ENCODE measurements around the gene RPS6KA4.

The RPS6KA4 gene

GRCh38 chr11:64349404-64349803 lies 9.6 kb upstream of the RPS6KA4 start:
- DNase-seq = no peak

DNA sequence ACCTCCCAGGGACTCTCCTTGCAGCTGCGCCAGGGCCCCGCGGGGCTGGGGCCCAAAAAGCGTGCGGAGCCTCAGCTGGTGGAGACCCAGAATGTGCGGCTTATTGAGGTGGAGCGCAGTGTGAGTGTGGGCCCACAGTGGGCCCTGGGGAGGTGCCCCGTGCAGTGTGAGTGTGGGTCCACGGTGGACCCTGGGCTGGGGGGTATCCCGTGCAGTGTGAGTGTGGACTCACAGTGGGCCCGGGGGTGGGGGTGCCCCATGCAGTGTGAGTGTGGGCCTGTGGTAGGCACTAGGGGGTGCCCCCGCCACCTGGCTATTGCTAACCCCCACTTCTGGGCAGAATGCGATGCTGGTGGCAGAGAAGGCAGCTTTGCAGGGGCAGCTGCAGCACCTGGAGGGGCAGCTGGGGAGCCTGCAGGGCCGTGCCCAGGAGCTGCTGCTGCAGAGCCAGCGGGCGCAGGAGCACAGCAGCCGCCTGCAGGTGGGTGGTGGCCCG lies 7.8 kb upstream of the RPS6KA4 start:
- no peak for DNase-seq

DNA sequence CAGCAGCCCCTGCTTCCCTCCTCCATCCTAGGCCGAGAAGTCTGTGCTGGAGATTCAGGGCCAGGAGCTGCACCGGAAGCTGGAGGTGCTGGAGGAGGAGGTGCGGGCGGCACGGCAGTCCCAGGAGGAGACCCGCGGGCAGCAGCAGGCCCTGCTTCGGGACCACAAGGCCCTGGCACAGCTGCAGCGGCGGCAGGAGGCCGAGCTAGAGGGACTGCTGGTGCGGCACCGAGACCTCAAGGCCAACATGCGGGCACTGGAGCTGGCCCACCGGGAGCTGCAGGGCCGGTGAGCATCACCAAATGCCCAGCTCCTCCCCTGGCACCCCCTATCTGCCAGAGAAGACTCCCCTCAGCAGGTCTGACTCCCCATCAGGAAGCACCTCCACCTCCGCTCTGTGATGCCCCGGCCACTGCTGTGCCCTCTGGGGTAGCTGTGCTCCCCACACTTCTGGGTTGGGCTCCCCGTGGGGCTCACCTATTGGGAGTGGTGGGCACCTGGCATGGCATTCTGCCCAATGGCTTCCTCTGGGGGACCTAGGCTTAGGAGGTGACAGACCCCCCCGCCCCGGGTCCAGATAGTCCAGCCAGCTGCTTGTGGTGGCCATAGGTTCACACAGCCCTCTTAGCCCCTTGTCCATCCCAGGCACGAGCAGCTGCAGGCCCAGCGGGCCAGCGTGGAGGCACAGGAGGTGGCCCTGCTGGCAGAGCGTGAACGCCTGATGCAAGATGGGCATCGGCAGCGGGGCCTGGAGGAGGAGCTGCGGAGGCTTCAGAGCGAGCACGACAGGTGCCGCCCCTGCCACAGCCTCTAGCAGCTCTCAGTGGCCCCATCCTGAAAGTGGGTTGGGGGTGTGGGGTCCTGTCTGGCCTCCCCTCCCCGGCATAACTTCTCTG lies 6.6 kb upstream of the RPS6KA4 start:
- no peak for DNase-seq

DNA sequence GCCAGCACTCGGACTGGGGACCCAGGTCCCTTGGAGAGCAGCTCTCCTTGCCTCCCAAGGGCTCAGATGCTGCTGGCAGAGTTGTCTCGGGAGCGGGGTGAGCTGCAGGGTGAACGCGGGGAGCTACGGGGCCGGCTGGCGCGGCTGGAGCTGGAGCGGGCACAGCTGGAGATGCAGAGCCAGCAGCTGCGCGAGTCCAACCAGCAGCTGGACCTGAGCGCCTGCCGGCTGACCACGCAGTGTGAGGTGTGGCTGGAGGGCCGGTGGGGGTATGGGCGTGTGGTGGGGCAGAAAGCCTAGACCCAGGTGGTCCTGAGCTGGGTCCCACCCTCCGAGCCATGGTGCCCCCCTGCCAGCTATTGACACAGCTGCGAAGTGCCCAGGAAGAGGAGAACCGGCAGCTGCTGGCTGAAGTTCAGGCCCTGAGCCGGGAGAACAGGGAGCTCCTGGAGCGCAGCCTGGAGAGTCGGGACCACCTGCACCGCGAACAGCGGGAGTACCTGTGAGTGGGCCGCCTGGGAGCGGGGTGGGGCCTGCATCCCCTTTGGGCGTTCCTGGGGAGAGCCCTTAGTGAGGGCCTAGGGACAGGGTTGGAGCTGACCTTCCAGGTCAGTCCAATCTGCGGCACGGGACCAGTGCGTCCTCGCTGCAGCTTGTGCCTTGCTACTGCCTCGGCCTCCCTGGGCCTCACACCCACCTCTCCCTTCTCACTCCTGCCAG lies 5.8 kb upstream of the RPS6KA4 start:
- DNase-seq = no peak

GRCh38 chr11:64353715-64354506 lies 5.1 kb upstream of the RPS6KA4 start:
- no peak for DNase-seq

DNA sequence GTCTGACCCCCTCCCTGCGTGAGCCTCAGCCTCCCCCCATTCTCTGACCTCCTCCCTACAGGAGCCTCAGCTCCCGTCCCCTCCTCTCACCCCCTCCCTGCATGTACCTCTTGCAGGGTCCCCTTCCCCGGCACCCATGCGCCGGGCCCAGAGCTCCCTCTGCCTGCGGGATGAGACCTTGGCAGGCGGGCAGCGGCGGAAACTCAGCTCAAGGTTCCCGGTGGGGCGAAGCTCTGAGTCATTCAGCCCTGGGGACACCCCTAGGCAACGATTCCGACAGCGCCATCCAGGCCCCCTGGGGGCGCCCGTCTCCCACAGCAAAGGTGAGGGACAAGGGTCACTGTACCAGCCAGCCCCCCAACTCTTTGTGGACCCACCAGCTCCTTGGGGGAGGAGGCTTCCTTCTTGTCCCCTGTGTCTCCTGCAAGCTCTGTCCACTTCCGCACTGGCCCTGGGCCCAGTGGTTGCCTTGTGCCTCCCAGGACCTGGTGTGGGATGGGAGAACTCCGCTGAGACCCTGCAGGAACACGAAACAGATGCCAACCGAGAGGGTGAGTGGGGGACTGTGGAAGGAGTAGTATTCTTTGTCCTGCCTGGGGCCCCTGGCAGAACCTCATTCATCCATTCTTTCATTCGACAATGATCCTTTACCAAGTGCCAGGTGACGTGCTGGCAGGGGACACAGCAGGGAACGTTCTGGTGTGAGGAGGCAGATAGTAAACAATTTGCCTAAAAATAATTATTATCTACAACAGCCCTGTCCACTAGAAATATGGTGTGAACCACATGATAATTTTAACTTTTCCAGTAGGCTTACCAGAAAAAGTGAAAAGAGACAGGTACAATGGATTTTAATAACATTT lies 3.7 kb upstream of the RPS6KA4 start:
- peak; percentile 82 for DNase-seq

DNA sequence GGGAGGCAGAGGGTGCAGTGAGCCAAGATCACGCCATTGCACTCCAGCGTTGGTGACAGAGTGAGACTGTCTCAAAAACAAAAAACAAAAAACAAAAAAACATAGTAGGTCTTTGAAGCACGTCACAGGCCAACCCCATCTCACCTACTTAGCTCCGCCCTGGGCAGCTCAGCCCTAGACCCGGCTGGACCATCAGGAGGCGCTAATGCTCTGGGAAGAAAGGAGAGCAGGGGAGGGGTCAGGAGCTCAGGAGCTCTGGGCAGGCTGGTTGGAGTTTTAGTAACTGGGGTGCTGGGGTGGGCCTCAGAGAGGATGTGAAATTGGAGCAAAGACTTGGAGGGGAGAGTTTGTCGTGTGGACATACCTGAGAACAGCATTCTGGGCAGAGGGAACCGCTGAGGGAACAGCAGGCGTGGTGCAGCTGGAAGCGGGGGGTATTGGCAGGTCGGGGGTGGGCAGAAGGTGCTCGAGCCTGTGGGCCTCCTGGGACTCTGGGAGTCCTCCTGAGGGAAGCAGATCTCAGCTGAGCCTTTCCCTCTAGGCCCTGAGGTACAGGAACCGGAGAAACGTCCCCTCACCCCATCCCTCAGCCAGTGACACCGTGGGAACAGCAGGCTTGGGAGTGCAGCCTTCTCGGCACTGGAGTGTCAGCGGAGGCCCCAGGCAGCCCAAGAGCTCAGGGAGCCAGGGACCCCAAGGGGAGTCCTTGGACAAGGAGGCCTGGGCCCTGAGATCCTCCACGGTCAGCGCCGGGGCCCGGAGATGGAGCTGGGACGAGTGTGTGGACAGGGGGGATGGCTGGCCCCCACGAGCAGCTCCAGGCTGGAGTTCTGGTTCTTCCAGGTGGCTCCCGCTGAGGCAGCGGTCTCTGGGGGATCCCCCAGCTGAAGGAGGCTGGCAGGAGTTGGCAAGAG lies 2.2 kb upstream of the RPS6KA4 start:
- peak; percentile 56 for DNase-seq

DNA sequence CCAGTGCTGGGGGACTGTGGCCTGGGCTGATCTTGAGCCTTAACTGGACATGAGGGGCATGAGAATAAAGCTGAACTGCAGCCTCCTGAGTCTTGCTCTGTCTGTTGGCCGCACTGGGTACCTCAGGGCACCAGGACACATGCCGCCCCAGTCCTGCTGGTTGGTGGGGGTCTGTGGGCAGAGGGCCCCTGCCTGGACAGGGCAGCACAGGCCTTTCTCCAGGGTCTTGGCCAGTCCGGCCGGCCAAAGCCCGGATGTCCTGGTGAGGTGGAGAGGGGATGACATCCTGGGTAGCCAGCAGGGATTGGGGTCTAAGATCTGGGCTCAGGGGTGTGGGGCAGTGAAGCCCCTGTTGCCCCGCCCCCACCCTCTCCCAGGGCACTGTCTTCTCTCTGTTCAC lies 1.5 kb upstream of the RPS6KA4 start:
- no peak for DNase-seq

DNA sequence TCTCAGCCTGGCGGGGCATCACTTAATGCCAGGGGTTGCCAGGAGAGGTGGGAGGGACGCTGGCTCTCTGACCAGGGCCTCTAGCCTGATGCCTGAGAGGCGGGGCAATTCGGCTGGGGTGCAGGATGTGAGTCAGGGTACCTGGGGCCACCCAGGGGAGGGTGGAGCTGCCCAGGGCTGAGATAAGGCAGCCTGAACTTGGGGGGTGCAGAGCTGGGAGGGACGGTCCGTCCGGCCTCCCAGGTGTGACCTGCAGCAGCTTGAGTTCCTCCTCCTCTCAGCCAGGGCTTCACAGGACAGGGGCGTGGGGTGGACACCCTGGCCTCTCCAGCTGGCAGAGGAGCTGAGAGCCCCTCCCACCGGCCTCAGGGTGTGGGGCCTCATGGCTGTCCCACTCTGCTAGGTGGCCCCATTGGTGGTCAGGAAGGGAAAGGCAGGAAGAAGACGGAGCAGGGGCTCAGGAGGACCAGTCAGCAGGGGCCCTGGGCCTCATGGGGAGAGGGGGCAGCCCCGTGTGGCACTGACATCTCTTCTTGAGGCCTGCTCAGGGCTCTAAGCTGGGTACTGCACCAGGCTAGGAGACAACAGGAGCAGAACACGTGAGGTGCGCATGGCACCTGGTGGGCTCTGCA lies 942 bp upstream of the RPS6KA4 start:
- no peak for DNase-seq

GRCh38 chr11:64358536-64358906 lies 441 bp upstream of the RPS6KA4 start:
- DNase-seq = no peak

GRCh38 chr11:64359712-64360445 lies 917 bp downstream of the RPS6KA4 start:
- DNase-seq = peak; percentile 68

- peak; percentile 63 for DNase-seq
Observed at GRCh38 chr11:64360448-64360921, 1.5 kb downstream of the RPS6KA4 start.

- no peak for DNase-seq
Observed at GRCh38 chr11:64361659-64362058, 2.7 kb downstream of the RPS6KA4 start.

- no peak for DNase-seq
Observed at GRCh38 chr11:64362339-64362738, 3.4 kb downstream of the RPS6KA4 start.

DNA sequence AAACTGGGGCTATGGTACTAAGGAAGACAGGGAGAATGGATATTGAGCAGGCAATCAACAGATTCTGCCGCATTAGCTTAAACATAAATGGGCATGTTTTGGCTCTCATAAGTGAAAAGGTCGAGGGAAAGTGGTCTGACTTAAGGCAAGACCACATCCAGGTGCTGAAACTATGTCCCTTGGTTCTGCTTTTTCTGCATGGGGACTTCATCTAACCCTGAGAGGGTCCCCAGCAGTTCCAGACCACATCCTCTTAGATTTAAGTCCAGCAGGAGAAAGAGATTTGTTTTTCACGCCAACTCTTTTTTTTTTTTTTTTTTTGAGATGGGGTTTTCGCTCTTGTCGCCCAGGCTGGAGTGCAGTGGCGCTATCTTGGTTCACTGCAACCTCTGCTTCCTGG lies 5.5 kb downstream of the RPS6KA4 start:
- peak; percentile 73 for DNase-seq

DNA sequence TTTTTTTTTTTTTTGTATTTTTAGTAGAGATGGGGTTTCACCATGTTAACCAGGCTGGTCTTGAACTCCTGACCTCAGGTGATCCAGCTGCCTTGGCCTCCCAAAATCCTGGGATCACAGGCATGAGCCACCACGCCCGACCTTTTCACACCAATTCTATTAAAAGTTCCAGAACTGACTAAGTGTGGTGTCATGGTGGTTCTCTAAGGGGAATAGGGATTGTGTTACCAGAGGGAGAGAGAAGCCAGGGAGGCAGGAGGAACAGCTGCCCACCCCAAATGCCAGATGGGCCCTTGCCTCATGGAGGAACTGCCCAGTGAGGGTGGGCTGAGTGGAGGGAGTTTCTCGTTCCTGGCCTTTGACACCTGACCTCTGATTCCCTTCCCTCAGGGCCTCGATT lies 5.9 kb downstream of the RPS6KA4 start:
- no peak for DNase-seq

DNA sequence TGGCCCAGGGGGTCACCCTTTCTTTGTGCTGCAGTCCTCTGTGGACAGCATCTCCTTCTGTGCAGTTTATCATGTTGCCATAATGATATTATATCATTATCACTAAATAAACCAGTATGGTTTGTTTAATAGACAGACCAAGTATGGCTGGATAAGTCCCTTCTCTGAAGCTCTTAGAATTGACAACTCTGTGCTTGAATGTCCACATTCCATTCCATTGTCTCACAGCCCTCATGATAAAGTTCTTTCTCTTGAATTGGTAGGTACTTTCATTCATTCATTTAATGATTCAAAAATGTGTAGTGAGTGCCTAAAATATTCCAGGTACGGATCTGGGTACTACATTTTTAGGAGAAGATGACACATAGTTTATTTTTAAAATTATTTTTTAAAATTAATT lies 7.8 kb downstream of the RPS6KA4 start:
- DNase-seq = no peak

GRCh38 chr11:64367931-64368672 lies 9.1 kb downstream of the RPS6KA4 start:
- DNase-seq = no peak

- no peak for DNase-seq
Observed at GRCh38 chr11:64368673-64369074, 9.7 kb downstream of the RPS6KA4 start.

All from MV-4-11 (cell line).